Suprapubic skin (tissue), 4 donors: ENCODE data around the gene TBC1D25.

ENCODE experiments used
- CTCF ChIP-seq, 2 donors: fragments of 200-600 bp in 1 of 2; fragments of 450-650 bp in 1 of 2; sonication (generic) in 1 of 2; IDR thresholded peaks; one replicate each; pipeline ENCODE4 v1.5.1; 2016 to 2019; ENCODE audit warnings: antibody characterized with exemption in 2 of 2, mild to moderate bottlenecking in 1 of 2, moderate library complexity in 1 of 2
- EP300 ChIP-seq: sonication (generic); formaldehyde crosslinking; IDR thresholded peaks from one replicate; pipeline ENCODE4 v1.6.1; 2017; ENCODE audit warnings: antibody characterized with exemption
- POLR2A ChIP-seq, 2 donors: fragments of 450-650 bp; IDR thresholded peaks; one replicate each; pipeline ENCODE4 v1.6.1; 2017; ENCODE audit warnings: antibody characterized with exemption in 2 of 2, mild to moderate bottlenecking in 2 of 2, moderate library complexity in 2 of 2
- POLR2AphosphoS5 ChIP-seq, 3 donors: sonication (generic); formaldehyde crosslinking; IDR thresholded peaks; one replicate each; pipeline ENCODE4 v1.6.1; 2017; ENCODE audit warnings: antibody characterized with exemption in 3 of 3

- TF ChIP-seq POLR2AphosphoS5 (IDR thresholded peaks at IDR 0.05) (no peak), CTCF (IDR thresholded peaks at IDR 0.05) (no peak), POLR2A (IDR thresholded peaks at IDR 0.05) (no peak), EP300 (no peak)
These were observed 34.0 kb upstream of the TBC1D25 start for GRCh38 chrX:48505481-48505880.
